ENCODE data around the gene MRRF.

MRRF gene

DNA sequence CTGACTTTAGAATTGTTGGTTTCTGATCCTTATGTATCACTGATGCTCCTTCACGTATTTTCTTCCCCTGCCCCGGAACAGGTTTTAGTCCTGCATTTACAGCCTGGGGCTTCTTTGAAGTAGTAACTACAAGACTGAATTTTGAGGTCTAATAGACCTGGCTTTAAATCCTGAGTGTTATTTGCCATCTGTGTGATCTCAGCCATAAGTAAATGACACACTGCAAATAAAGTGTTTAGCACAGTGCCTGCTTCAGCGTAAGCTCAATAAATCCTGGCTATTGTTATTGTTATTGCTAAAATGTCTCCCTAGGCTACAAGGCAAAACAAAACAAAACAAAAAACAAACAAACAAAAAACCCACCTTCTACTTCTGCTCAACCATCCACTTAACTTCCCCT, 20.3 kb upstream of the MRRF start:
- no peak overlapping the region for H3K4me2 ChIP-seq (ENCODE audit: low read length)
- H3K27me3 ChIP-seq (ENCODE audit: control insufficient read depth, low read length) = no peaks in the 10 kb centered on the region
- no peak overlapping the region for H3K27ac ChIP-seq (ENCODE audit: low read depth, low read length)
- TF ChIP-seq EZH2phosphoT487 (IDR thresholded peaks at IDR 0.05; ENCODE audit: borderline replicate concordance, low read length) = no peak
- TF ChIP-seq, protein P1, sequence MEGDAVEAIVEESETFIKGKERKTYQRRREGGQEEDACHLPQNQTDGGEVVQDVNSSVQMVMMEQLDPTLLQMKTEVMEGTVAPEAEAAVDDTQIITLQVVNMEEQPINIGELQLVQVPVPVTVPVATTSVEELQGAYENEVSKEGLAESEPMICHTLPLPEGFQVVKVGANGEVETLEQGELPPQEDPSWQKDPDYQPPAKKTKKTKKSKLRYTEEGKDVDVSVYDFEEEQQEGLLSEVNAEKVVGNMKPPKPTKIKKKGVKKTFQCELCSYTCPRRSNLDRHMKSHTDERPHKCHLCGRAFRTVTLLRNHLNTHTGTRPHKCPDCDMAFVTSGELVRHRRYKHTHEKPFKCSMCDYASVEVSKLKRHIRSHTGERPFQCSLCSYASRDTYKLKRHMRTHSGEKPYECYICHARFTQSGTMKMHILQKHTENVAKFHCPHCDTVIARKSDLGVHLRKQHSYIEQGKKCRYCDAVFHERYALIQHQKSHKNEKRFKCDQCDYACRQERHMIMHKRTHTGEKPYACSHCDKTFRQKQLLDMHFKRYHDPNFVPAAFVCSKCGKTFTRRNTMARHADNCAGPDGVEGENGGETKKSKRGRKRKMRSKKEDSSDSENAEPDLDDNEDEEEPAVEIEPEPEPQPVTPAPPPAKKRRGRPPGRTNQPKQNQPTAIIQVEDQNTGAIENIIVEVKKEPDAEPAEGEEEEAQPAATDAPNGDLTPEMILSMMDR (IDR thresholded peaks at IDR 0.05; ENCODE audit: low read depth, low read length, poor library complexity, severe bottlenecking) = no peak
- H3K4me3 ChIP-seq (ENCODE audit: low read length) = no peak overlapping the region
- no peaks in the 10 kb centered on the region for H3K4me1 ChIP-seq (ENCODE audit: control insufficient read depth, low read length)
- H3F3A ChIP-seq (ENCODE audit: control insufficient read depth, insufficient read depth) = no peaks in the 10 kb centered on the region
- H3K9me3 ChIP-seq (ENCODE audit: control insufficient read depth, insufficient read depth, low read length) = no peaks in the 10 kb centered on the region
- H4K20me1 ChIP-seq (ENCODE audit: control insufficient read depth, insufficient read depth, low read depth, low read length) = no peaks in the 10 kb centered on the region
- no peaks in the 10 kb centered on the region for H3K9me2 ChIP-seq (replicated peaks; ENCODE audit: control insufficient read depth, low read length)
- H3K36me3 ChIP-seq (ENCODE audit: control insufficient read depth, low read length) = peaks cover 71% of the 10 kb centered on the region
- no peaks in the 10 kb centered on the region for H3K79me2 ChIP-seq (ENCODE audit: control insufficient read depth, low read length)

DNA sequence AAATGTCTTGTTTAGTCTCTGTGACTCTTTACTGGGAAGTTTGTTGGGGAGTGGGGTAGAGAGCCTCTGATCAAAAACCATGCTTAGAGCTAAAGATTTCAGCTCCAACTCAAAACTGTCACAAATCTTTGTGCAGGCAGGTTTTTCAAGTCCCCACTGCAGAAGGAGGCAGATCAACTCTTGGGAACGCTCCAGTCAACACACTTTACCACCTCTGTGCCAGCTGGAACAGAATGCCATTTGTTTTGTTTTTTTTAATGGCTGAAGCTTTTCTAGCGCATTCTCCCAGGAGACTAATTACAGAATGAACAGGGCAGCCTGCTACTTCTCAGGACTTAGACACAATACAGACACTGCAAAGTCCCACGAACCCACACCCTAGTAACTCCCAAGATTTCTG, 18.0 kb upstream of the MRRF start:
- no peaks in the 10 kb centered on the region for H4K20me1 ChIP-seq (ENCODE audit: control insufficient read depth, insufficient read depth, low read depth, low read length)
- H3K9me2 ChIP-seq (replicated peaks; ENCODE audit: control insufficient read depth, low read length) = no peaks in the 10 kb centered on the region
- no peak overlapping the region for H3K4me3 ChIP-seq (ENCODE audit: low read length)
- H3F3A ChIP-seq (ENCODE audit: control insufficient read depth, insufficient read depth) = no peaks in the 10 kb centered on the region
- H3K79me2 ChIP-seq (ENCODE audit: control insufficient read depth, low read length) = no peaks in the 10 kb centered on the region
- H3K4me2 ChIP-seq (ENCODE audit: low read length) = no peak overlapping the region
- H3K4me1 ChIP-seq (ENCODE audit: control insufficient read depth, low read length) = no peaks in the 10 kb centered on the region
- no peaks in the 10 kb centered on the region for H3K27me3 ChIP-seq (ENCODE audit: control insufficient read depth, low read length)
- no peak overlapping the region for H3K27ac ChIP-seq (ENCODE audit: low read depth, low read length)
- H3K9me3 ChIP-seq (ENCODE audit: control insufficient read depth, insufficient read depth, low read length) = no peaks in the 10 kb centered on the region
- TF ChIP-seq, protein P1 (IDR thresholded peaks at IDR 0.05; ENCODE audit: low read depth, low read length, poor library complexity, severe bottlenecking) = no peak
- TF ChIP-seq EZH2phosphoT487 (IDR thresholded peaks at IDR 0.05; ENCODE audit: borderline replicate concordance, low read length) = no peak
- peaks cover 70% of the 10 kb centered on the region for H3K36me3 ChIP-seq (ENCODE audit: control insufficient read depth, low read length)

DNA sequence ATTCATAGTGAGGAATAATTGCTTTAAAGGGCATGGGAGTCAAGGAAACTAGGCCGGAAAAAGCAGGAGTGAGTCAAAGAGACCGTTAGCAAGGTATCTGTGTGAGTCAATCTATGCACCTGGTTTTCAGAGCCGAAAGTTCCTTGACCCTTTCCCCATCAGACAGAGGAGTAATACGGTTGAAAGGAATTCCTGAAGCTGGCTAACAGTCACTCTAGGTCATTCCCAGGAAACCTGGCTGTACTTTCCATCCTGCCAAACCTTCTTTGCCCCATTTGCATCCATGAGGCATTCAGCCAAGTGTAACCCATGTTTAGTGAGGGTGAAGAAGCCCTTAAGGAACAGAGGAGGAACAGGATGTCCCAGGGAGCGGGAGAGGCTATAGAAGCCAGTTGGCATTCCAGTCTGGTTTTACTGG, 16.2 kb upstream of the MRRF start:
- no peak overlapping the region for H3K4me3 ChIP-seq (ENCODE audit: low read length)
- H3K36me3 ChIP-seq (ENCODE audit: control insufficient read depth, low read length) = peaks cover 72% of the 10 kb centered on the region
- no peaks in the 10 kb centered on the region for H3K27me3 ChIP-seq (ENCODE audit: control insufficient read depth, low read length)
- no peaks in the 10 kb centered on the region for H3K9me2 ChIP-seq (replicated peaks; ENCODE audit: control insufficient read depth, low read length)
- no peaks in the 10 kb centered on the region for H3F3A ChIP-seq (ENCODE audit: control insufficient read depth, insufficient read depth)
- H3K4me1 ChIP-seq (ENCODE audit: control insufficient read depth, low read length) = no peaks in the 10 kb centered on the region
- H4K20me1 ChIP-seq (ENCODE audit: control insufficient read depth, insufficient read depth, low read depth, low read length) = no peaks in the 10 kb centered on the region
- no peak overlapping the region for H3K27ac ChIP-seq (ENCODE audit: low read depth, low read length)
- no peaks in the 10 kb centered on the region for H3K79me2 ChIP-seq (ENCODE audit: control insufficient read depth, low read length)
- TF ChIP-seq, protein P1 (IDR thresholded peaks at IDR 0.05; ENCODE audit: low read depth, low read length, poor library complexity, severe bottlenecking) = no peak
- no peak for TF ChIP-seq EZH2phosphoT487 (IDR thresholded peaks at IDR 0.05; ENCODE audit: borderline replicate concordance, low read length)
- no peak overlapping the region for H3K4me2 ChIP-seq (ENCODE audit: low read length)
- H3K9me3 ChIP-seq (ENCODE audit: control insufficient read depth, insufficient read depth, low read length) = no peaks in the 10 kb centered on the region

DNA sequence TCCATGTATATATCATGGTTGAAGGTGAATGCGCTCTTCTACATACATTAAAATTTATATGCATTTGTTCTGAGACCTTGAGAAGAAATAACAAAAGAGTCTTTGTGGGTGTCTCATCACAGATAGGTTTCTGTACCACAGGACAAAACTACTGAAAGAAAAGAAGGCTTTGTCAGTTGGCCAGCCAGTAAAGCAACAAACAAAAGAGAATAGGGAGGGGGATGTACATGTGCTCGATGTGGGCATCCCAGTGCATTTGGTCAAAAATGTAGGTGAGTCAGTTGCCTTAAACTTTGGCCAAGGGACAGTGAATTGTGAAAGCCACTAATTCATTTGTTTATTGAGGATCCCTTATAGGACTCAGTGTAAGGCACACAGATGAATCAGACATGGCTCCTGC, 13.3 kb upstream of the MRRF start:
- no peak overlapping the region for H3K4me2 ChIP-seq (ENCODE audit: low read length)
- no peaks in the 10 kb centered on the region for H3K27me3 ChIP-seq (ENCODE audit: control insufficient read depth, low read length)
- no peaks in the 10 kb centered on the region for H3K4me1 ChIP-seq (ENCODE audit: control insufficient read depth, low read length)
- H3K9me3 ChIP-seq (ENCODE audit: control insufficient read depth, insufficient read depth, low read length) = no peaks in the 10 kb centered on the region
- H3K79me2 ChIP-seq (ENCODE audit: control insufficient read depth, low read length) = peaks cover 20% of the 10 kb centered on the region
- no peaks in the 10 kb centered on the region for H3F3A ChIP-seq (ENCODE audit: control insufficient read depth, insufficient read depth)
- H4K20me1 ChIP-seq (ENCODE audit: control insufficient read depth, insufficient read depth, low read depth, low read length) = no peaks in the 10 kb centered on the region
- H3K9me2 ChIP-seq (replicated peaks; ENCODE audit: control insufficient read depth, low read length) = no peaks in the 10 kb centered on the region
- no peak overlapping the region for H3K27ac ChIP-seq (ENCODE audit: low read depth, low read length)
- peaks cover 72% of the 10 kb centered on the region for H3K36me3 ChIP-seq (ENCODE audit: control insufficient read depth, low read length)
- no peak overlapping the region for H3K4me3 ChIP-seq (ENCODE audit: low read length)
- no peak for TF ChIP-seq EZH2phosphoT487 (IDR thresholded peaks at IDR 0.05; ENCODE audit: borderline replicate concordance, low read length)
- TF ChIP-seq, protein P1 (IDR thresholded peaks at IDR 0.05; ENCODE audit: low read depth, low read length, poor library complexity, severe bottlenecking) = no peak

Measured in DOHH2 (cell line).